H9 (cell line): ENCODE data around the gene GPBP1L1. TPM values are rescaled to one million over a fixed set of nuclear protein-coding genes. Genes with fewer than 3 reads are reported as not detected.

Source experiments
- DNase-seq: peaks from one replicate; pipeline ENCODE4 v3.0.0-alpha.2; 2017
- H2AFZ ChIP-seq: one replicate; pipeline ENCODE4 v1.6.1; 2013; ENCODE audit warnings: mild to moderate bottlenecking, low read length, control low read depth, moderate library complexity
- H2AK5ac ChIP-seq: 2 replicates; pipeline ENCODE4 v1.6.1; 2013; ENCODE audit warnings: low read length, control low read depth, mixed read lengths; ENCODE audit not compliant: insufficient read length
- H2BK120ac ChIP-seq: one replicate; pipeline ENCODE4 v1.6.1; 2013; ENCODE audit warnings: low read depth, mild to moderate bottlenecking, low read length, control low read depth, inconsistent platforms; ENCODE audit not compliant: poor library complexity, severe bottlenecking
- H2BK12ac ChIP-seq: 2 replicates; pipeline ENCODE4 v1.6.1; 2013; ENCODE audit warnings: low read length, control low read depth, mixed read lengths, low read depth; ENCODE audit not compliant: insufficient read length
- H2BK15ac ChIP-seq: 2 replicates; pipeline ENCODE4 v1.6.1; 2013; ENCODE audit warnings: low read depth, low read length, control low read depth
- H2BK20ac ChIP-seq: one replicate; pipeline ENCODE4 v1.6.1; 2013; ENCODE audit warnings: low read depth, mild to moderate bottlenecking, low read length, control low read depth, inconsistent platforms; ENCODE audit not compliant: poor library complexity, severe bottlenecking
- H2BK5ac ChIP-seq: 2 replicates; pipeline ENCODE4 v1.6.1; 2013; ENCODE audit warnings: low read length, control low read depth, mixed read lengths; ENCODE audit not compliant: insufficient read length
- H3K14ac ChIP-seq: 2 replicates; pipeline ENCODE4 v1.6.1; 2013; ENCODE audit warnings: low read length, control low read depth; ENCODE audit not compliant: insufficient read depth
- H3K18ac ChIP-seq: 2 replicates; pipeline ENCODE4 v1.6.1; 2013; ENCODE audit warnings: low read depth, mild to moderate bottlenecking, mixed read lengths, low read length, control low read depth; ENCODE audit not compliant: insufficient read length
- H3K23ac ChIP-seq: 2 replicates; pipeline ENCODE4 v1.6.1; 2013; ENCODE audit warnings: low read length, control low read depth, mixed read lengths, low read depth; ENCODE audit not compliant: insufficient read length
- H3K23me2 ChIP-seq: 2 replicates; pipeline ENCODE4 v1.6.1; 2013; ENCODE audit warnings: low read depth, mild to moderate bottlenecking, mixed read lengths, low read length, control low read depth; ENCODE audit not compliant: insufficient read length, poor library complexity, severe bottlenecking
- H3K27ac ChIP-seq: 2 replicates; pipeline ENCODE4 v1.5.1; 2013; ENCODE audit warnings: low read length, control low read depth, mixed read lengths, low read depth; ENCODE audit not compliant: insufficient read length
- H3K27me3 ChIP-seq: 2 replicates; pipeline ENCODE4 v1.6.1; 2013; ENCODE audit warnings: low read length, control low read depth, inconsistent platforms; ENCODE audit not compliant: insufficient read depth
- H3K4ac ChIP-seq: 2 replicates; pipeline ENCODE4 v1.6.1; 2013; ENCODE audit warnings: low read depth, mild to moderate bottlenecking, control low read depth, inconsistent platforms, low read length, moderate library complexity
- H3K4me1 ChIP-seq: 2 replicates; pipeline ENCODE4 v1.6.1; 2013; ENCODE audit warnings: low read length, control low read depth, inconsistent platforms; ENCODE audit not compliant: insufficient read depth
- H3K4me2 ChIP-seq: 2 replicates; pipeline ENCODE4 v1.6.1; 2013; ENCODE audit warnings: low read length, control low read depth, mixed read lengths; ENCODE audit not compliant: insufficient read length, insufficient read depth
- H3K56ac ChIP-seq: 2 replicates; pipeline ENCODE4 v1.6.1; 2013; ENCODE audit warnings: low read depth, mild to moderate bottlenecking, mixed read lengths, low read length, control low read depth; ENCODE audit not compliant: insufficient read length
- H3K79me1 ChIP-seq: 2 replicates; pipeline ENCODE4 v1.6.1; 2013; ENCODE audit warnings: low read depth, mild to moderate bottlenecking, moderate library complexity, low read length, control low read depth, inconsistent platforms; ENCODE audit not compliant: insufficient read depth, poor library complexity, severe bottlenecking
- H3K79me2 ChIP-seq: 2 replicates; pipeline ENCODE4 v1.6.1; 2013; ENCODE audit warnings: low read length, control low read depth, inconsistent platforms; ENCODE audit not compliant: insufficient read depth
- H3K9ac ChIP-seq: 2 replicates; pipeline ENCODE4 v1.6.1; 2013; ENCODE audit warnings: low read length, control low read depth, mixed read lengths; ENCODE audit not compliant: insufficient read length; ENCODE audit errors: extremely low read depth
- H3K9me3 ChIP-seq: one replicate; pipeline ENCODE4 v1.6.1; 2013; ENCODE audit warnings: low read depth, low read length, inconsistent platforms; ENCODE audit not compliant: control insufficient read depth
- H3T11ph ChIP-seq: one replicate; pipeline ENCODE4 v1.6.1; 2013; ENCODE audit warnings: mild to moderate bottlenecking, low read length, control low read depth, inconsistent platforms
- H4K20me1 ChIP-seq: one replicate; pipeline ENCODE4 v1.6.1; 2013; ENCODE audit not compliant: control insufficient read depth, insufficient read length, insufficient read depth
- H4K5ac ChIP-seq: 2 replicates; pipeline ENCODE4 v1.6.1; 2013; ENCODE audit warnings: low read depth, mild to moderate bottlenecking, mixed read lengths, low read length, control low read depth; ENCODE audit not compliant: insufficient read length
- H4K8ac ChIP-seq: replicated peaks from 2 replicates; pipeline ENCODE4 v1.6.1; 2013; ENCODE audit warnings: low read length, control low read depth, mixed read lengths, low read depth; ENCODE audit not compliant: insufficient read length
- H4K91ac ChIP-seq: 2 replicates; pipeline ENCODE4 v1.6.1; 2013; ENCODE audit warnings: low read depth, mild to moderate bottlenecking, moderate library complexity, mixed read lengths, low read length, control low read depth; ENCODE audit not compliant: insufficient read length
- H3K27ac Mint-ChIP-seq, 3 experiments: 2 replicates in 2 of 3; 3 replicates in 1 of 3; pipeline ENCODE4 v1.8.0; 2020 to 2021; ENCODE audit warnings: mixed read lengths in 3 of 3, mild to moderate bottlenecking in 1 of 3, moderate library complexity in 1 of 3
- H3K27me3 Mint-ChIP-seq: 2 replicates; pipeline ENCODE4 v1.8.0; 2021; ENCODE audit warnings: low read depth, mild to moderate bottlenecking, moderate library complexity, mixed read lengths
- H3K36me3 Mint-ChIP-seq, 3 experiments: 2 replicates in 2 of 3; 3 replicates in 1 of 3; pipeline ENCODE4 v1.8.0; 2020 to 2021; ENCODE audit warnings: low read depth in 3 of 3, mixed read lengths in 3 of 3; ENCODE audit not compliant: insufficient read depth in 1 of 3
- H3K4me1 Mint-ChIP-seq, 2 experiments: 2 replicates each; pipeline ENCODE4 v1.8.0; 2020; ENCODE audit warnings: mixed read lengths in 2 of 2
- H3K4me3 Mint-ChIP-seq, 2 experiments: 2 replicates in 1 of 2; 3 replicates in 1 of 2; pipeline ENCODE4 v1.8.0; 2020 to 2021; ENCODE audit warnings: mild to moderate bottlenecking in 2 of 2, mixed read lengths in 2 of 2, moderate library complexity in 1 of 2
- H3K9me3 Mint-ChIP-seq, 2 experiments: 2 replicates in 1 of 2; 3 replicates in 1 of 2; pipeline ENCODE4 v1.8.0; 2020; ENCODE audit warnings: mild to moderate bottlenecking in 2 of 2, mixed read lengths in 2 of 2, moderate library complexity in 1 of 2
- WGBS: extraction: QIAGEN DNeasy Blood & Tissue Kit; methylation state at CpG from one replicate; pipeline ENCODE4 v1.1.7; 2013; ENCODE audit warnings: missing lambda C conversion rate, low lambda C conversion rate, mixed read lengths; ENCODE audit not compliant: insufficient read length; ENCODE audit errors: extremely low coverage; 5-methylcytosine and 5-hydroxymethylcytosine counted together
- total RNA-seq: library from RNA; stranded (reverse); gene quantifications from 2 replicates; pipeline ENCODE4 v1.2.1, GENCODE V29; 2021
- TF ChIP-seq, protein P1 (sequence below): fragments of 200-600 bp; sonication (generic); conservative IDR thresholded peaks from 3 replicates; pipeline ENCODE4 v1.8.0; 2021; ENCODE audit warnings: antibody characterized with exemption, mild to moderate bottlenecking

GPBP1L1 gene
- total RNA-seq, 1 experiment from 2014 or later = 115 TPM

- Mint-ChIP-seq H3K27ac (peak overlapping the region in 2 of 3 experiments; percentile 82 to 98; a peak in 5 of 7 replicates), H3K36me3 (peaks cover 22 to 50% (median 38%) of the 10 kb centered on the region in 3 experiments; a peak in 6 of 7 replicates), H3K4me3 (no peak overlapping the region), H3K4me1 (peaks cover 0 to 4% of the 10 kb centered on the region in 2 experiments; a peak in 1 of 4 replicates), H3K27me3 (no peaks in the 10 kb centered on the region), H3K9me3 (no peaks in the 10 kb centered on the region)
- no CpG with 5 or more reads among the region's 17 CpGs for whole genome bisulfite sequencing
- TF ChIP-seq, protein P1, sequence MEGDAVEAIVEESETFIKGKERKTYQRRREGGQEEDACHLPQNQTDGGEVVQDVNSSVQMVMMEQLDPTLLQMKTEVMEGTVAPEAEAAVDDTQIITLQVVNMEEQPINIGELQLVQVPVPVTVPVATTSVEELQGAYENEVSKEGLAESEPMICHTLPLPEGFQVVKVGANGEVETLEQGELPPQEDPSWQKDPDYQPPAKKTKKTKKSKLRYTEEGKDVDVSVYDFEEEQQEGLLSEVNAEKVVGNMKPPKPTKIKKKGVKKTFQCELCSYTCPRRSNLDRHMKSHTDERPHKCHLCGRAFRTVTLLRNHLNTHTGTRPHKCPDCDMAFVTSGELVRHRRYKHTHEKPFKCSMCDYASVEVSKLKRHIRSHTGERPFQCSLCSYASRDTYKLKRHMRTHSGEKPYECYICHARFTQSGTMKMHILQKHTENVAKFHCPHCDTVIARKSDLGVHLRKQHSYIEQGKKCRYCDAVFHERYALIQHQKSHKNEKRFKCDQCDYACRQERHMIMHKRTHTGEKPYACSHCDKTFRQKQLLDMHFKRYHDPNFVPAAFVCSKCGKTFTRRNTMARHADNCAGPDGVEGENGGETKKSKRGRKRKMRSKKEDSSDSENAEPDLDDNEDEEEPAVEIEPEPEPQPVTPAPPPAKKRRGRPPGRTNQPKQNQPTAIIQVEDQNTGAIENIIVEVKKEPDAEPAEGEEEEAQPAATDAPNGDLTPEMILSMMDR = no peak
- H3K4ac ChIP-seq = no peak overlapping the region
- no peak overlapping the region for H3K56ac ChIP-seq
- no peak overlapping the region for H3K23ac ChIP-seq
- no peak overlapping the region for H2AK5ac ChIP-seq
- no peak overlapping the region for H3K27ac ChIP-seq
- H2BK12ac ChIP-seq = no peak overlapping the region
- H2BK20ac ChIP-seq = no peak overlapping the region
- no peak overlapping the region for H3K18ac ChIP-seq
- H3K14ac ChIP-seq = no peak overlapping the region
- H3K9me3 ChIP-seq = no peaks in the 10 kb centered on the region
- no peak overlapping the region for H2AFZ ChIP-seq
- no peak overlapping the region for H2BK5ac ChIP-seq
- H2BK120ac ChIP-seq = no peak overlapping the region
- H3K27me3 ChIP-seq = no peaks in the 10 kb centered on the region
- no peak overlapping the region for H4K8ac ChIP-seq
- H3K79me2 ChIP-seq = no peaks in the 10 kb centered on the region
- H4K20me1 ChIP-seq = no peaks in the 10 kb centered on the region
- no peak overlapping the region for H3K4me2 ChIP-seq
- H3T11ph ChIP-seq = no peak overlapping the region
- no peaks in the 10 kb centered on the region for H3K4me1 ChIP-seq
- no peak overlapping the region for H2BK15ac ChIP-seq
- H3K9ac ChIP-seq = no peak overlapping the region
- no peaks in the 10 kb centered on the region for H3K23me2 ChIP-seq
- H3K79me1 ChIP-seq = no peaks in the 10 kb centered on the region
- DNase-seq = no peak
- H4K5ac ChIP-seq = no peak overlapping the region
- H4K91ac ChIP-seq = no peak overlapping the region
These were observed 65.5 kb downstream of the GPBP1L1 start for GRCh38 chr1:45620588-45621500.
